IMR-90 (cell line): ENCODE data around the gene ASXL1. TPM values are rescaled to one million over a fixed set of nuclear protein-coding genes. Genes with fewer than 3 reads are reported as not detected.

Experiments
- ATAC-seq: fragments of 200-7000 bp; cut with Tn5 transposase; 2 replicates; pipeline ENCODE4 v1.9.1; 2020; ENCODE audit warnings: low read depth, mild to moderate bottlenecking, moderate library complexity
- BruUV-seq: library from RNA; stranded (reverse); fragments of 400-500 nt; replicated peaks from 2 replicates; lab custom pipeline; 2021; lab: Mats Ljungman, UMichigan
- CTCF ChIA-PET: fragments of 300-600 bp; formaldehyde crosslinking; extraction: SDS; loops from one replicate; lab custom pipeline; 2021; ENCODE audit warnings: antibody characterized with exemption; lab: Yijun Ruan, JAX
- POLR2A ChIA-PET: fragments of 300-600 bp; sonication (Branson Sonifier 250); formaldehyde crosslinking; loops from one replicate; lab custom pipeline; 2022; ENCODE audit warnings: antibody characterized with exemption; ENCODE audit not compliant: unreplicated experiment; lab: Charles Lee
- DNase-seq: peaks from one replicate; pipeline ENCODE4 v3.0.0; 2013
- H2AFZ ChIP-seq: replicated peaks from 2 replicates; pipeline ENCODE3; 2013; ENCODE audit warnings: low read length, mild to moderate bottlenecking; ENCODE audit not compliant: poor library complexity
- H2AK5ac ChIP-seq: 2 replicates; pipeline ENCODE4 v1.6.1; 2013; ENCODE audit warnings: low read depth, low read length, inconsistent platforms
- H2AK9ac ChIP-seq: replicated peaks from 2 replicates; pipeline ENCODE3; 2013; ENCODE audit warnings: mild to moderate bottlenecking, low read depth, low read length, moderate library complexity; ENCODE audit not compliant: poor library complexity
- H2BK120ac ChIP-seq: 2 replicates; pipeline ENCODE4 v1.6.1; 2013; ENCODE audit warnings: low read depth, low read length, inconsistent platforms
- H2BK15ac ChIP-seq: 3 replicates; pipeline ENCODE4 v1.6.1; 2013; ENCODE audit warnings: low read depth, low read length, inconsistent platforms
- H2BK20ac ChIP-seq: 2 replicates; pipeline ENCODE4 v1.6.1; 2013; ENCODE audit warnings: low read depth, mild to moderate bottlenecking, inconsistent platforms, low read length, moderate library complexity
- H2BK5ac ChIP-seq: 2 replicates; pipeline ENCODE4 v1.6.1; 2013; ENCODE audit warnings: mild to moderate bottlenecking, low read depth, low read length, inconsistent platforms; ENCODE audit not compliant: poor library complexity, severe bottlenecking
- H3K14ac ChIP-seq: replicated peaks from 2 replicates; pipeline ENCODE4 v1.6.1; 2013; ENCODE audit warnings: low read depth, low read length, inconsistent platforms
- H3K18ac ChIP-seq: 2 replicates; pipeline ENCODE4 v1.6.1; 2013; ENCODE audit warnings: low read depth, low read length, control low read depth
- H3K23ac ChIP-seq: 2 replicates; pipeline ENCODE4 v1.6.1; 2013; ENCODE audit warnings: low read depth, low read length, inconsistent platforms
- H3K27ac ChIP-seq: 2 replicates; pipeline ENCODE4 v1.5.1; 2013; ENCODE audit warnings: mild to moderate bottlenecking, control low read depth, low read length; ENCODE audit not compliant: insufficient read depth
- H3K27me3 ChIP-seq: 2 replicates; pipeline ENCODE4 v1.6.1; 2013; ENCODE audit warnings: low read length; ENCODE audit not compliant: control insufficient read depth, insufficient read depth
- H3K36me3 ChIP-seq: 2 replicates; pipeline ENCODE4 v1.6.1; 2013; ENCODE audit warnings: low read length, mixed read lengths; ENCODE audit not compliant: control insufficient read depth, insufficient read depth
- H3K4ac ChIP-seq: 2 replicates; pipeline ENCODE4 v1.6.1; 2013; ENCODE audit warnings: low read depth, low read length, inconsistent platforms
- H3K4me1 ChIP-seq: 2 replicates; pipeline ENCODE4 v1.6.1; 2013; ENCODE audit warnings: low read length, mixed read lengths; ENCODE audit not compliant: control insufficient read depth, insufficient read depth
- H3K4me2 ChIP-seq: 2 replicates; pipeline ENCODE4 v1.6.1; 2013; ENCODE audit warnings: low read depth, mild to moderate bottlenecking, control low read depth, low read length, moderate library complexity
- H3K4me3 ChIP-seq: 2 replicates; pipeline ENCODE4 v1.5.1; 2013; ENCODE audit warnings: low read depth, mild to moderate bottlenecking, control low read depth, low read length, moderate library complexity; ENCODE audit not compliant: insufficient read depth
- H3K56ac ChIP-seq: 2 replicates; pipeline ENCODE4 v1.6.1; 2013; ENCODE audit warnings: low read length, inconsistent platforms; ENCODE audit not compliant: insufficient read depth; ENCODE audit errors: extremely low read depth
- H3K79me1 ChIP-seq, 2 experiments: 2 replicates each; pipeline ENCODE4 v1.6.1; 2013; ENCODE audit warnings: low read length in 2 of 2, inconsistent platforms in 1 of 2, low read depth in 1 of 2
- H3K9ac ChIP-seq: 2 replicates; pipeline ENCODE4 v1.6.1; 2013; ENCODE audit warnings: low read depth, low read length, control low read depth
- H3K9me1 ChIP-seq: 2 replicates; pipeline ENCODE4 v1.6.1; 2013; ENCODE audit warnings: low read length, inconsistent platforms; ENCODE audit not compliant: insufficient read depth
- H3K9me3 ChIP-seq: 2 replicates; pipeline ENCODE4 v1.6.1; 2013; ENCODE audit warnings: low read length; ENCODE audit not compliant: control insufficient read depth, insufficient read depth
- H4K20me1 ChIP-seq: 2 replicates; pipeline ENCODE4 v1.6.1; 2013; ENCODE audit warnings: low read length, inconsistent platforms; ENCODE audit not compliant: insufficient read depth
- H4K5ac ChIP-seq: 2 replicates; pipeline ENCODE4 v1.6.1; 2013; ENCODE audit warnings: mild to moderate bottlenecking, low read depth, low read length, control low read depth
- H4K8ac ChIP-seq, 2 experiments: 2 replicates each; pipeline ENCODE4 v1.6.1; 2013; ENCODE audit warnings: low read depth in 2 of 2, low read length in 2 of 2, control low read depth in 1 of 2, inconsistent platforms in 1 of 2
- H4K91ac ChIP-seq: 2 replicates; pipeline ENCODE4 v1.6.1; 2013; ENCODE audit warnings: low read depth, low read length, inconsistent platforms; ENCODE audit not compliant: insufficient read depth
- POLR2A ChIP-seq: IDR thresholded peaks from 2 replicates; pipeline ENCODE4 v1.6.1; 2012; ENCODE audit warnings: mild to moderate bottlenecking, low read depth, low read length
- RFX5 ChIP-seq: IDR thresholded peaks from 2 replicates; pipeline ENCODE4 v1.8.0; 2012; ENCODE audit warnings: low read depth, mild to moderate bottlenecking, low read length, moderate library complexity
- WGBS, 2 experiments: methylation state at CpG; one replicate each; pipeline versions ENCODE4 v1.1.5 to v1.1.7; 2013; ENCODE audit warnings: missing lambda C conversion rate in 2 of 2; ENCODE audit not compliant: insufficient read length in 1 of 2; ENCODE audit errors: extremely low coverage in 2 of 2; 5-methylcytosine and 5-hydroxymethylcytosine counted together
- dilution Hi-C: fragments of 300-500 bp; cut with HindIII; formaldehyde crosslinking; loops from one replicate; pipeline ENCODE4 v1.14.3; 2018; ENCODE audit warnings: low sequenced_read_pairs; ENCODE audit not compliant: unreplicated experiment
- in situ Hi-C: fragments of 300-500 bp; cut with MboI; formaldehyde crosslinking; loops from 3 replicates; pipeline ENCODE4 v1.14.3; 2019; ENCODE audit warnings: low sequenced_read_pairs, inconsistent platforms, mixed read lengths
- intact Hi-C: fragments of 100-400 bp; cut with micrococcal nuclease; formaldehyde crosslinking; loops from 2 replicates; pipeline ENCODE4 v1.10.0; 2022
- polyA plus RNA-seq, 3 experiments: library from polyadenylated mRNA; depleted of rRNA; stranded (reverse); fragments of >200 nt; gene quantifications; 2 replicates each; pipeline ENCODE4 v1.2.3, GENCODE V29; 2012; ENCODE audit warnings: low replicate concordance in 1 of 3
- total RNA-seq: library from RNA; depleted of rRNA; stranded (reverse); fragments of >200 nt; gene quantifications from 2 replicates; pipeline ENCODE4 v1.2.3, GENCODE V29; 2012
- TF ChIP-seq, protein P1 (sequence below): fragments of 150-350 bp; IDR thresholded peaks from 2 replicates; pipeline ENCODE4 v1.6.1; 2017; ENCODE audit warnings: mild to moderate bottlenecking, antibody characterized with exemption, low read length, low read depth

Gene ASXL1
- total and polyA plus RNA-seq, 2 of the 4 experiments (the other 2 are of a cell fraction), result 29.9 to 37.1 TPM

- ChIA-PET CTCF (interaction anchor here (0.9 to 1.1 kb wide), 2 partner anchors 14 to 25 kb away, joined by 4 to 5 read pairs; no protein-coding TSS in a partner anchor), POLR2A (no interaction called here)
- Histone ChIP-seq H3K27ac (peak overlapping the region; percentile 53), H2BK5ac (peak overlapping the region; percentile 100), H3K18ac (no peak overlapping the region), H4K5ac (no peak overlapping the region), H2BK120ac (peak overlapping the region; percentile 47; the same call in 1 of the 2 replicates), H3K23ac (peak overlapping the region; percentile 97), H3K4me1 (peaks cover 3% of the 10 kb centered on the region), H2AFZ (no peak overlapping the region), H3K14ac (peak overlapping the region; percentile 92), H2BK20ac (peak overlapping the region; percentile 8; the same call in 1 of the 2 replicates), H3K56ac (peak overlapping the region; percentile 53), H3K4me3 (peak overlapping the region; percentile 92), H4K8ac (peak overlapping the region in 1 of 2 experiments; percentile 82; a peak in 2 of 4 replicates), H3K79me1 (peaks cover 5 to 44% of the 10 kb centered on the region in 2 experiments; a peak in 2 of 4 replicates), H3K9me3 (0 out of 2 replicates have a peak, but pooled peaks cover 3% of the 10 kb centered on the region), H3K27me3 (no peaks in the 10 kb centered on the region), H4K20me1 (peaks cover 65% of the 10 kb centered on the region), H3K9me1 (peaks cover 16% of the 10 kb centered on the region), H2BK15ac (0 out of 3 replicates have a peak overlapping the region, but pooled peaks have one; percentile 31), H3K36me3 (no peaks in the 10 kb centered on the region; the same call in 1 of the 2 replicates), H3K4me2 (peak overlapping the region; percentile 78), H4K91ac (no peak overlapping the region), H3K4ac (peak overlapping the region; percentile 89), H2AK9ac (peak overlapping the region; percentile 96), H2AK5ac (peak overlapping the region; percentile 86), H3K9ac (peak overlapping the region; percentile 78)
- dilution Hi-C loops, result no loop called here
- ATAC-seq (no peak), DNase-seq (peak; percentile 31)
- intact Hi-C loops, result loop anchor here (5.0 kb wide), 1 partner anchor 38 kb away; no protein-coding TSS in a partner anchor
- TF ChIP-seq, protein P1, sequence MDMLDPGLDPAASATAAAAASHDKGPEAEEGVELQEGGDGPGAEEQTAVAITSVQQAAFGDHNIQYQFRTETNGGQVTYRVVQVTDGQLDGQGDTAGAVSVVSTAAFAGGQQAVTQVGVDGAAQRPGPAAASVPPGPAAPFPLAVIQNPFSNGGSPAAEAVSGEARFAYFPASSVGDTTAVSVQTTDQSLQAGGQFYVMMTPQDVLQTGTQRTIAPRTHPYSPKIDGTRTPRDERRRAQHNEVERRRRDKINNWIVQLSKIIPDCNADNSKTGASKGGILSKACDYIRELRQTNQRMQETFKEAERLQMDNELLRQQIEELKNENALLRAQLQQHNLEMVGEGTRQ, result no peak
- peak; percentile 96 for TF ChIP-seq RFX5
- TF ChIP-seq POLR2A, result peak; percentile 25; the same call in 1 of the 2 replicates
- in situ Hi-C loops, result no loop called here
- no CpG with 5 or more reads among the region's 11 CpGs for WGBS, 2 experiments
- TSS peak; percentile 51 for BruUV-seq
These were observed 1.7 kb downstream of the ASXL1 start for GRCh38 chr20:32359633-32360332.
